ENCODE results near the gene JPH2.

JPH2 gene

DNA sequence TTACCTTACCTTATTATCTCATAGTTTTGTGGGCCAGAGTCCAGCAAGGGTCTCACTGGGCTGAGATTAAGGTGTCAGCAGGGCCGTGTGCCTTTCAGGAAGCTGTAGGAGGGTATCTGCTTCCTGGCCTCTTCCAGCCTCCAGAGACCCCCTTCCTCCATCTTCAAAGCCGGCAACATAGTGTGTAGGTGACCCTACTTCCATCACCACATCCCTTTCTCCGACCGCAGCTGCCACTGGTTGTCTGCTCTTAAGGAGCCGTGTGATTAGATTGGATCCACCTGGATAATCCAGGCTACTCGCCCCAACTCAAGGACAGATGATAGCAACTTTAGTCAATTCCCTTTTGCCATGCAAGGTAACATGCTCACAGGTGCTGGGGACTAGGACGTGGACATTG lies 91.2 kb downstream of the JPH2 start:
- no peak for DNase-seq

GRCh38 chr20:44093249-44093582 lies 93.8 kb downstream of the JPH2 start:
- DNase-seq: no peak

DNA sequence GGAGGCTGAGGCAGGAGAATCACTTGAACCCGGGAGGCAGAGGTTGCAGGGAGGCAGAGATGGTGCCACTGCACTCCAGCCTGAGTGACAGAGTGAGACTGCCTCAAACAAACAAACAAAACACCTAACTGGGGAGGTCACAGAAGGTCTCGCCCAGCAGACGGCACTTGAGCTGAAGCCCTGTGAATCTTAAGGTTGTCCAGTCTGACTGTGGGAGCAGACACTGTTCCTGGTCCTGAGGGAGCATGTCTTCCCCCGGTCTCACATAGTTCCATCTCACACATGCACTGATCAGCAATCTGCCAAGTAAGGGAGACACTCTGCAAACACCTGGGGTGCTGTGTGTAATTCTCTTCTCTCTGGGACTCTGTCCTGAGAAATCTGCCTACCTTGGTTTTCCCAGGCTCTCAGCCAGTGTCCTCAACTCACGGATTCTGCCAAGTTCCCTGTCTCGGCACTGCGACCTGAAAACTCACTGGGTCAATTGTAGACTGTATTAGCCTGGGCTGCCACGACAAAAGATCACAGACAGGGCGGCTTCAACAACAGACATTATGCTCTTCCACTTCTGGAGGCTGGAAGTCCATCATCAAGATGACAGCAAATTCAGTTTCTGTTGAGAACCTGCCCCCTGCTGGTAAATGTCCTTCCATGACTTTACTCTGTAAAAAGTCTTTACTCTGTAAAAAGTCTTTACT lies 94.3 kb downstream of the JPH2 start:
- DNase-seq: no peak

DNA sequence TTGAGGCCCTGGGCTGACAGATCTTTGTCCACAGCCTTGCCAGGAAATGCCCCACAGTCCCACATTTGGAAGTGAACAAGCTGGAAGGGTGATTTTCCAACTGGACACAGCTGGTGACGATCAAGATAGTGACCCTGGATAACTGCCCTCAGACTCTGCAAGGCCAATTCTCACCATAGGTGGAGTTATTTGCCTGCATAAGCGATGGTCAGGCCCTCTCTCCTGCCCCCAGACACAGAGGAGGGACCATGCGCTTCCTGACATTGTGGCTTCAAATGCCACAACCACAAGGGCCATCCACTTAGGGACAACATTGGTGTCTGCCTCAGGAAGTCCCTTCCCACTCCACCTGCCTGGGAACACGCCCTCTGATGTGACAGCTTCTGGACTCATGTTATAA lies 96.0 kb downstream of the JPH2 start:
- DNase-seq: no peak

DNA sequence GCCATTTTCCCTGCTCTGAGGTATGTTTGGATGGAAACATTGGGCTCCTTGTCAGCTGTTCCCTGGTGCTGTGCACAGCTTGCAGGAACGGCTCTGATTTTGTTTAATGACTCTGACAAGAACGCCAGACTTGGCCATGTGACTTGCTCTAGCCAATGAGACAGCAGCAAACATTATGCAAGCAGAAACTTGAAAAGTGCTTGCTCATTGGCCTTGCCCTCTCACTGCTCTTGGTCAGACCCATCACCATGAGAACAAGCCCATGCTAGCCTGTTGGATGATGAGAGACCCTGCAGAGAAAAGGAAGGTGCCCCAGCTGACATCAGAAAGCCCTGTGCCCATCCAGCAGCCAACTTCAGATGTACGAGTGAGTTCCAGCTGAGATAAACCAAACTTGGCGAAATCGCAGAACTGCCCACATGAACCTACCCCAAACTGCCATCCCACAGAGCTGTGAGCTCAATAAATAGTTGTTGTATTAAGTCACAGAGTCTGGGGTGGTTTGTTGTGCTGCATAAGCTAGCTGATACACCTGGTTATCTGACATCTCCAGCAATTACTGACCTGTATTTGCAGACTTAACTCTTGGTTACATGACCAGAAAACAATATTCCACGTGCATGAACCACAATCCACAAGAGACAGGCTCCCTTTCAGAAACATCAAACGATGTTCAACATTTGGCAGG lies 96.9 kb downstream of the JPH2 start:
- no peak for DNase-seq

DNA sequence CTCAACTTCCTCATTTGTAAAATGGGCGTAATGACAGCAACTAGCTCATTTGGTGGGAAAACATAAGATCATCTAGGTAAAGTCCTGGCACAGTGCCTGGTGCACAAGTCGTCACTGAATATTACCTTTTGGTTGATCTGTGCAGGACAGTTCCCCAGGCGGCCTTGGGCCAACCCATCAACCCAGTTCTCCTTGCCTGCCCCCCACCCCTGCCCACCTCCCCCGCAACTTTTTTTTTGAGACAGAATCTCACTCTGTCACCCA lies 99.2 kb downstream of the JPH2 start:
- no peak for DNase-seq

GRCh38 chr20:44087051-44087856 lies 99.7 kb downstream of the JPH2 start:
- DNase-seq: no peak

DNA sequence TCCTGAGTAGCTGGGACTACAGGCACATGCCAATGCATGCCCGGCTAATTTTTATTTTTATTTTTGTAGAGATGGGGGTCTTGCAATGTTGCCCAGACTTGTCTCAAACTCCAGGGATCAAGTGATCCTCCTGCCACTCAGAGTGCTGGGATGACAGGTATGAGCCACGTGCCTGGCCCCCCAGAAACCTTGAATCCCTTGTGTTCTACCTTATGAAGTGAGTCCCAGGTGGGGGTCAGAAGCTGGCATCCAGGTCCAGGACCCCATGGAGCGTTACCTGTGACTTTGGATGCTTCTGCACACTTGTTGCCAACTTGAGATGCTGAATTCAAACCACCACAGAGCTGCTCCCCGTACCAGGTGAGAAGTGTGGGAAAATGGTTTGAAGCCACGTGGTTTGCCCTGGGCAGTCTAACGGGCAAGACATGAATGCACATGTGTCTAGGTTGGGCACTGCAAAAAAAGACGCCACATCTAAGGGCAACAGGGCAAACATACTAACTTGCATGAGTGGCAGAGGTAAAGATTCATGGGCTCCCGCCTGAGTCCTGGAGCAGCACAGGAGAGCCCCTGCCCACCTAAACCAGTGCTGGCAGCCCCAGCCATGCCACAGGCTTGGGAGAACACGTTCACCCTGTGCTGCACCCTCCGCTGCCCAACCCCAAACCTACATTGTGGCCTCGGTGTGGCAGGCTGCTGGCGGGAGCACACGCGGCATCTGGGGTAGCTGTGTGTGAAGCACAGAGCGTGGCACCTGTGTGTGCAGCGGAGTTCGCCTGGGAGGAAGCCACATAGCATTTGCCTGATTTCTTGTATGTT lies 101.2 kb downstream of the JPH2 start:
- DNase-seq: no peak

DNA sequence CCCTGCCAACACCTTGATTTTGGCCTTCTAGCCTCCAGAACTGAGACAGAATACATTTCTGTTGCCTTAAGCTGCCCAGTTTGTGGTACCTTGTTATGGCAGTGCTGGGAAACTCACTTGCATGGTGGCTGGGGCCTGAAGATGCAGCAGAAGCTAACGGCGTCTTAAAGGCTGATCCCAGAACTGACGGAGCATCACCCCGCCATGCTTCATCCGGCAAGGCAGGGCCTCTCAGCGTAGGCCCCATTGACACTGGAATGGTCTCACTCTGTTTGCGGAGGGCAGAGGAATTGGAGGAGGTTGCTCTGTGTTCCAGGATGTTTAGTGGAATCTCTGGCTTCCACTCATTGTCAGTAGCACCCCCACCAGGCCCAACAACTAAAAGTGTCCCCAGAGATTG lies 102.1 kb downstream of the JPH2 start:
- no peak for DNase-seq

DNA sequence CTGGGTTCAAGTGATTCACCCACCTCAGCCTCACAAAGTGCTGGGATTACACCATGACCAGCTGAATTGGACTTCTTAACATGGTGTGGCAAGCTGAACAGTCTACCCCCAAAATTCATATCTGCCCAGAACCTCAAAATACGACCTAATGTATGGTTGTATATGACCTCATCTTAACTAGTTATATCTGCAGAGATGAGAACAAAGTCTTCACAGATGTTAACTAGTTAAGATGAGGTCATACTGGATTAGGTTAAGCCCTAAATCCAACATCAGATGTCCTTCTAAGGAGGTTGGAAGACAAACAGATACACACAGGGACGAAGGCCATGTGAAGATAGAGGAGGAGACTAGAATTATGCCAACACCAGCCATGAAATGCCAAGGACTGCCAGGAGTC lies 102.5 kb downstream of the JPH2 start:
- DNase-seq: no peak

DNA sequence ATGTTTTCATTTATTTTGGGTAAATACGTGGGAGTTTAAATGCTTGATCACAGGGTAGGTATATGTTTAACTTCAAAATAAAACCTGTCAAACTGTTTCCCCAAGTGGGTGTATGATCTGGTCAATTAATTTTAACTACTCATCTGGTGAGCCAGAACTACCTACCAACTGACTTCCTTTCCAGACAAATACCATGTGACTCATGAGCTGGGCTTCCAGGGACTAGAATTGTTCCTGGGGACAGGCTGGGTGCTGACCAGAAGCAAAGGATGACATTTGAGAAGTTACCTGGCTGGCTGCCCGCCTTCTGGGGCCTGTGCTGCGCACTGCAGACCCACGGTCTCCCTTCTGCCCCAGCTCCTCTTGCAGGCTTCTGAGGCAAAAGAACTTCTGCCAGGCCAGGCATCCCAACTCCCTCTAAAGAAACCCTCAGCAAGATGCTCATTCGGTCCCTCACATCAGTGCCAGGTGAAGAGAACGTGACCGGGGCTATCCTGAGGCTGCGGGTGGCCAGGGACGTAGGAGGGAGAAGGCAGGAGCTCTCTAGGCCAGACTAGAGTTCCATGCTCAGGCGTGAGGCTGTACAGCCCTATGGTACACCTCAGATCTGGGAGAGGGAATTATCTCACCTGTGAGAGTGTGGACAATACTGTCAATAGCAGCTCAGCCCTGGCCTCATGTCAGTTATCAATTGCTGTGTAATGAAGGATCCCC lies 103.6 kb downstream of the JPH2 start:
- DNase-seq: no peak

- no peak for DNase-seq
These were observed 105.1 kb downstream of the JPH2 start for GRCh38 chr20:44081888-44082287.

DNA sequence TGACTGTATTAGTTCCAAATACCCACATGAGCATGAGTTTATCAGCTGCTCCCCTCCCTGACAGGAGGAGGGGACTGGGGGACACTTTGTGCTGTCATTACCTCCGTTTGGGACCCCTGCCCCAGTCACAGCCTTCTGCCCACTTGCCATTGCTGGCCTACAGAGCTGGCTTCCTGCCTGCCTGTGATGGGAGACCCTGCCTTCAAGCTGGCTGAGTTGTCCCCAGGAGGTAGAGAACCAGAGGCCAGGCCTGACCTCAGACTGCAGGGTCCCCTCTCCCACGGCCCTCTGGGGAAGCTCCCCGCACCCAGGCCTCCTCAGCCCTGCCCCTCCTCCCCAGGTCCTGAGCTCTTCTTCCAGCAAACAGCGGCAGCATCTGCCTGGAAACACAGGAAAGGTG lies 105.5 kb downstream of the JPH2 start:
- DNase-seq: no peak

GRCh38 chr20:44080646-44081267 lies 106.2 kb downstream of the JPH2 start:
- peak; percentile 45 for DNase-seq

DNA sequence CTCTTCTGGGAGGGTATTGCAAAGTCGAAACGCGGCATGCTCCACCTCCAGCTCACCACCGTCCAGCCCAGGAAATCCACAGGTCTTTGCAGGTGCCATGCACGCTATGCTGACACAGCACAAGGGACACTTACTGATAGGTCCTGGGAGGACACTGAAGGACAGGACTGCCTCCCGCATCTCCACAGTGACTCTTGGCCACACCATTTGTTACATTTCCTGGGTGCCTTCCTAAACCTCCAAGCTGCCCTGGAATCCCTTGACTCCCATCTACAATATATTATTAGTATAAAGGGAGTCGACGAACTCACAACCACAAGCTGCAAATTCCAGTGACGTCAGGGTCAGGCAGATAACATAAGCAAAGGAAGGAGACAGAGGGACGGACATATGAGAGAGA lies 106.9 kb downstream of the JPH2 start:
- DNase-seq: no peak

- no peak for DNase-seq
These were observed 107.7 kb downstream of the JPH2 start for GRCh38 chr20:44079291-44079690.

- DNase-seq: no peak
These were observed 111.1 kb downstream of the JPH2 start for GRCh38 chr20:44075950-44076232.

DNA sequence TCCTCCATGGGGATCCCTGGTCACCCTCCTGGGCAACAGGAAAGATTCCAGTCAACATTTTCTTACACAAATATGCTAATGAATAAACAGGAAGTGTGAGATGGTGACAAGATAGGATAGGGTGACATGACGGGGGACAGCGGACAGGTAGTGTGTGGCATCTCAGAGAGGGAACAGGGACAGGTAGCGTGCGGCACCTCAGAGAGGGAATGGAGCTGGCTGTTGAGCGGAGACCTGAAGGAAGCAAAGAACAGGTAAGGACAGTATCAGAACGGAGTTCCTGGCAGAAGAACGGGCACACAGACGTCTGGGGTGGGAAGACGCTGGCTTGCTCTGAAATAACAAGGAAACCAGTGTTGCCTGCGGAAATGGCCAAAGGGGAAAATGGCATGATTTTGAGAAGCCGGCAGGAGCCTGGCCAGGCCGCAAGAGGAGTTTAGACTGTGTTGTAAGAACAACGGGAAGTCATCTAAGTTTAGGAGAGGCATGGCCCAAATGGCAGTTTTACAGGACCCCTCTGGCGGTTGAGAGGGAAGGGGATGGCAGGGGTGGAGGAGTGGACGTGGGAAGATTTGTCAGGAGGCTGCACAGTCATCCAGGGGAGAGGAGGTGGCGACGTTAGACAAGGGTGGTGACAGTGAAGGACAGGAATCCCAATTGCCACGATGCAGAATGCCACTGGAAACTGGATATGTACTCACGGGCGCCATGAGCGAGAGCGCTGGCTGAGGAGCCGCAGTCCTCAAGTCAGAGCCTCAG lies 111.6 kb downstream of the JPH2 start:
- no peak for DNase-seq

DNA sequence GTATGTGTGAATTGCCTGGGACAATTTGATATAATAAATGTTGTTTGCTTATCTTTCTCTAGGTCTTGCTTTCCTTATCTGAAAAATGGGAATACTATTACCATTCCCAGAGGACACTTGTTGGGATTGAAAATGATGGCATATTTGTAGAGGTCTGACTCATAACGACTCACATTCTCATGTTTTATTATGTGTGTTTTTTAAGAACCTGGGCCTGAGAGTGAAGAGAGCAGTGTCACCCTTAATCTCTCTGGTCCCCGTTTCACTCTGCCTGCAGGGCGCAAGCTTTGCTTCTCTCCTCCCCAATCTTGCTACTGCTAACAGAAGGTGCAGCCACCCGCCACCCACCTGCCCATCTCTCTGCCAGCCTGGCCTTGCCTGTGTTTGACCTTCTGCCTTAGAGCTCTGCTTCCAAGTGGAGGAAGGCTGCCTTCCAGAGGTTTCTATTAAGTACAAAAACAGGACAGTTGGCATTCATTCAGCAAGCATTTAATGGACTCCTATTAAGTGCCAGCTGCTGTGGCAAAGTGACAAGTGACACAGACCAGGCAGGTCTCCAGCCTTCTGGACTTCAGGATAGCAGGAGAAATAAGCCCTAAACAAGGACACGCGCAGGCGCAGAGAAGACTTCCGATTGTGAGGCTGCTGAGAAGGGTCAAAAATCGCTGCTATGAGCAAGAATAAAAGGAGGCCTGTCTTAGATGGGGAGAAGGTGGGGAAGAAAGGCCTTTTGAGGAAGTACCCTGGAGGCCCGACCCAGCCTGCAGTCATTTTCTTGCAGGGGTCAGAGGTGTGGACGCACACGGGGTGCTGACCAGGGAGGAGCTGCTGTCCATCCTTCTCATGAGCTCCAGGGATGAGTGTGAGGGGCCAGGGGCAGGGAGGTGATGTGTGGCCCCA lies 112.5 kb downstream of the JPH2 start:
- no peak for DNase-seq

- DNase-seq: no peak
These were observed 113.3 kb downstream of the JPH2 start for GRCh38 chr20:44073675-44074071.

Measured in GDM1 (cell line).